Caco-2 (cell line): Measurements from ENCODE around the gene COL20A1. TPM values are rescaled to one million over a fixed set of nuclear protein-coding genes. Genes with fewer than 3 reads are reported as not detected.

ENCODE experiments used
- BruUV-seq: library from RNA; stranded (reverse); fragments of 400-500 nt; replicated peaks from 2 replicates; lab custom pipeline; 2021; lab: Mats Ljungman, UMichigan
- CTCF ChIA-PET: fragments of 300-600 bp; sonication (Branson Sonifier 250); formaldehyde crosslinking; loops from one replicate; lab custom pipeline; 2022; ENCODE audit warnings: antibody characterized with exemption; lab: Charles Lee
- POLR2A ChIA-PET: fragments of 300-600 bp; sonication (Branson Sonifier 250); formaldehyde crosslinking; loops from one replicate; lab custom pipeline; 2022; ENCODE audit warnings: antibody characterized with exemption; lab: Charles Lee
- DNase-seq, 2 experiments: peaks; one replicate each; pipeline versions ENCODE4 v3.0.0 to v3.0.0-alpha.2; 2020 to 2022
- H3K27me3 ChIP-seq: replicated peaks from 2 replicates; pipeline ENCODE4 v1.6.0; 2011; ENCODE audit warnings: low read length; ENCODE audit not compliant: control insufficient read depth, insufficient read depth
- H3K36me3 ChIP-seq: 2 replicates; pipeline ENCODE4 v1.5.1; 2011; ENCODE audit warnings: low read length; ENCODE audit not compliant: control insufficient read depth, insufficient read depth
- H3K4me1 ChIP-seq: fragments of 250-450 bp; sonication (Bioruptor Pico); 2 replicates; pipeline ENCODE4 v1.5.1; 2020; ENCODE audit warnings: mild to moderate bottlenecking
- H3K4me3 ChIP-seq: 2 replicates; pipeline ENCODE4 v1.5.1; 2011; ENCODE audit warnings: low read depth, mild to moderate bottlenecking, control low read depth, low read length
- H3K9me3 ChIP-seq: fragments of 250-450 bp; sonication (Bioruptor Pico); 2 replicates; pipeline ENCODE4 v1.5.1; 2020; ENCODE audit warnings: mild to moderate bottlenecking, moderate library complexity
- H3K27ac Mint-ChIP-seq: one replicate; pipeline ENCODE4 v1.8.0; 2022; ENCODE audit warnings: mixed read lengths; ENCODE audit not compliant: unreplicated experiment
- H3K27me3 Mint-ChIP-seq: one replicate; pipeline ENCODE4 v1.8.0; 2022; ENCODE audit warnings: mixed read lengths; ENCODE audit not compliant: insufficient read depth, unreplicated experiment
- H3K36me3 Mint-ChIP-seq: one replicate; pipeline ENCODE4 v1.8.0; 2022; ENCODE audit warnings: mild to moderate bottlenecking, mixed read lengths; ENCODE audit not compliant: insufficient read depth, unreplicated experiment
- H3K4me1 Mint-ChIP-seq: one replicate; pipeline ENCODE4 v1.8.0; 2022; ENCODE audit warnings: low read depth, mixed read lengths; ENCODE audit not compliant: unreplicated experiment
- H3K4me3 Mint-ChIP-seq: one replicate; pipeline ENCODE4 v1.8.0; 2022; ENCODE audit warnings: mild to moderate bottlenecking, moderate library complexity, mixed read lengths; ENCODE audit not compliant: unreplicated experiment
- H3K9me3 Mint-ChIP-seq: one replicate; pipeline ENCODE4 v1.8.0; 2022; ENCODE audit warnings: mixed read lengths; ENCODE audit not compliant: unreplicated experiment
- intact Hi-C: fragments of 100-400 bp; cut with micrococcal nuclease; formaldehyde crosslinking; loops from one replicate; pipeline ENCODE4 v1.10.0; 2022; ENCODE audit not compliant: unreplicated experiment
- total RNA-seq: library from RNA; stranded (reverse); gene quantifications from 2 replicates; pipeline ENCODE4 v1.2.3, GENCODE V29; 2022
- TF ChIP-seq, protein P1 (sequence below), 2 experiments: fragments of 200-600 bp in 1 of 2; IDR thresholded peaks; 1 replicate in 1 of 2; 2 replicates in 1 of 2; pipeline versions ENCODE4 v1.5.1 to v1.8.0; 2011 to 2022; ENCODE audit warnings: antibody characterized with exemption in 1 of 2, control low read depth in 1 of 2, inconsistent platforms in 1 of 2, low read depth in 1 of 2, low read length in 1 of 2, mild to moderate bottlenecking in 1 of 2, moderate library complexity in 1 of 2; ENCODE audit not compliant: insufficient read depth in 1 of 2, severe bottlenecking in 1 of 2, unreplicated experiment in 1 of 2

The COL20A1 gene
- total RNA-seq, 1 experiment from 2014 or later = 0.27 TPM

DNA sequence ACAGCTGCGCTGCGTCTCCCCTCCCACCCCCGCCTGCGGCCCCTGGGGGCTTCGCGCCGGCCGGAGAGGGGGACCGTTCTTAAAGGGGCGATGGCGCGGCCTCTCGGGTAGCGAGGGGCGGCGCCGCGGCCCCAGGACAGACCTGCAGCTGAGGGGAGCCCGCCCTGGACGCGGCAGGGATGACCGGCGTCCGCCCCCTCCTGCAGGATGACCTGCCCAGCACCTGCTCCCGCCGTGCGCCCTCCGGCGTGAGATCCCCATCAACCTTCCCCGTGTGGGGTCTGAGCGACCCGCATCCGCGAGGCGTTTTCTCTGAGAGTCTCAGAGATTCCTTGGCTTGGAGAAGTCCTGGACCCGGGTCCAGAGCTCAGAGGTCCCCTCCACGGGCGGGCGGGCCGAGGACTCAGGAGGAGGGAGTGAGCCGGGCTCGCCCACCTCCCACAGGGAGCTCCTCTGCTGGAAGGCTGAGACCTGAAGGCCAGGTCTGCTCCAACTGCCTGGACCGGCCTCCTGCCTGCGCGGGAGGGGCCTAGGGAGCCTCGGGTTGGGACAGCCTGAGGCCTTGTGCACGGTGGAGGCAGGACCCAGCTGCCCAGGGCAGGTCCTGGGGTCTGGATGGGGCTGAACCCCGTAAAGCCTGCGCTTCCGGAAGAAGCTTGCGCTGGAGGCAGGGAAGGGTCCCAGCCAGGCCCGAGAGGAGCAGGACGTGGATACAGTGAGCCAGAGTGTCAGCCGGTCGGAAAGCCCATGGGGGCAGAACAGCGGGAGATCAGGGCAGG lies 38.2 kb upstream of the COL20A1 start:
- no peaks in the 10 kb centered on the region for H3K36me3 ChIP-seq
- no peaks in the 10 kb centered on the region for H3K9me3 ChIP-seq
- peaks cover 46% of the 10 kb centered on the region for H3K4me1 Mint-ChIP-seq
- H3K27me3 ChIP-seq = no peaks in the 10 kb centered on the region
- peak overlapping the region; percentile 4; the same call in 1 of the 2 replicates for H3K4me3 ChIP-seq
- no peaks in the 10 kb centered on the region for H3K9me3 Mint-ChIP-seq
- TF ChIP-seq, protein P1, sequence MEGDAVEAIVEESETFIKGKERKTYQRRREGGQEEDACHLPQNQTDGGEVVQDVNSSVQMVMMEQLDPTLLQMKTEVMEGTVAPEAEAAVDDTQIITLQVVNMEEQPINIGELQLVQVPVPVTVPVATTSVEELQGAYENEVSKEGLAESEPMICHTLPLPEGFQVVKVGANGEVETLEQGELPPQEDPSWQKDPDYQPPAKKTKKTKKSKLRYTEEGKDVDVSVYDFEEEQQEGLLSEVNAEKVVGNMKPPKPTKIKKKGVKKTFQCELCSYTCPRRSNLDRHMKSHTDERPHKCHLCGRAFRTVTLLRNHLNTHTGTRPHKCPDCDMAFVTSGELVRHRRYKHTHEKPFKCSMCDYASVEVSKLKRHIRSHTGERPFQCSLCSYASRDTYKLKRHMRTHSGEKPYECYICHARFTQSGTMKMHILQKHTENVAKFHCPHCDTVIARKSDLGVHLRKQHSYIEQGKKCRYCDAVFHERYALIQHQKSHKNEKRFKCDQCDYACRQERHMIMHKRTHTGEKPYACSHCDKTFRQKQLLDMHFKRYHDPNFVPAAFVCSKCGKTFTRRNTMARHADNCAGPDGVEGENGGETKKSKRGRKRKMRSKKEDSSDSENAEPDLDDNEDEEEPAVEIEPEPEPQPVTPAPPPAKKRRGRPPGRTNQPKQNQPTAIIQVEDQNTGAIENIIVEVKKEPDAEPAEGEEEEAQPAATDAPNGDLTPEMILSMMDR (IDR thresholded peaks at IDR 0.05; ENCODE audit: insufficient read depth in 1 of 2, low read depth in 1 of 2, low read length in 1 of 2, severe bottlenecking in 1 of 2, unreplicated experiment in 1 of 2) = no peak
- intact Hi-C loops = no loop called here
- peak overlapping the region; percentile 59 for H3K4me3 Mint-ChIP-seq
- no peaks in the 10 kb centered on the region for H3K27me3 Mint-ChIP-seq
- no TSS peak for BruUV-seq
- DNase-seq = peak in 1 of 2 experiments; percentile 58
- H3K27ac Mint-ChIP-seq = peak overlapping the region; percentile 20
- CTCF ChIA-PET = interaction anchor here (0.6 to 1.7 kb wide), 7 partner anchors 9 to 116 kb away, joined by 3 to 22 read pairs (median 6); no protein-coding TSS in a partner anchor
- H3K36me3 Mint-ChIP-seq = peaks cover 9% of the 10 kb centered on the region
- POLR2A ChIA-PET = interaction anchor here (0.5 to 0.7 kb wide), 2 partner anchors 17 to 33 kb away, joined by 6 to 10 read pairs; no protein-coding TSS in a partner anchor
- peaks cover 56% of the 10 kb centered on the region for H3K4me1 ChIP-seq

DNA sequence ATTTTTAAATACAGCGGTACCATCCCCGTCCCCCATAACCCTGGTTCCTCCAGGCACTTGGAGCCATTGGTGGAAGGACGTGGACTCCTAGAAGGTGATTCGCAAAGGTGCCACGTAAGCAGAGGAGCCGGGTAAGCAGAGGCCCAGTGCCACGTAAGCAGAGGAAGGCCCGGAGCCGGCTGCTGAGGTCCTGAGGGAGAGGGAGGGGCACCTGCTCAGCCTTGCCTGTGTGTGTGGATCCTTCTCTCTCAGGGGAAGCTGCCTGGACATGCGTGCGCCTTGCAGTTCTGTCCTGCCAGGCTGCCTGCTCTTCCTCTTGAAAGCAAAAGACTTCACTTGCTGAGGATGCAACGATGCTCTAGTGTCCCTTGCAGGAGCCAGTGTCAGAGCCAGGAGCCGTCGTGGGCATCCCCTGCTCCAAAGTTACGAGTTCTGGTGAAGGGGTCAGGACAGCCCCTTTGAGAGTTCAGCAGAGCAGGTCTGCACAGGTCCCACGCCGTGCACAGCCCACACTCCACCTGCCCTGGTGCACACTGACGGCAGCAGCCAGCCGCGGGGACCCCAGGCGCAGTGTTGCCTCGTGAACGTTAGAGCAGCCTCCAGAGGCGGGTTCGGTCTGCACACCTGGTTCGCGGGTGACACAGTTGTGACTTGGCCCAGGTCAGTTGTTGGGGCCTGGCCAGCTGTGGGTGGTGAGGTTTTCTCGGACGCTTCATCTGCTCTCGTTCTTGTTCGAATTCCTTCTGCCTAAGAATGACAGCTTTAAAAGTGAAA lies 36.9 kb upstream of the COL20A1 start:
- ChIA-PET CTCF (interaction anchor here (1.3 to 1.7 kb wide), 3 partner anchors 13 to 33 kb away, joined by 3 to 22 read pairs (median 6); no protein-coding TSS in a partner anchor), POLR2A (no interaction called here)
- Mint-ChIP-seq H3K9me3 (no peaks in the 10 kb centered on the region), H3K4me3 (no peak overlapping the region), H3K36me3 (peaks cover 4% of the 10 kb centered on the region), H3K27me3 (no peaks in the 10 kb centered on the region), H3K27ac (peak overlapping the region; percentile 20), H3K4me1 (peaks cover 39% of the 10 kb centered on the region)
- TF ChIP-seq, protein P1 (IDR thresholded peaks at IDR 0.05; ENCODE audit: insufficient read depth in 1 of 2, low read depth in 1 of 2, low read length in 1 of 2, severe bottlenecking in 1 of 2, unreplicated experiment in 1 of 2) = no peak
- Histone ChIP-seq H3K9me3 (no peaks in the 10 kb centered on the region), H3K4me3 (no peak overlapping the region), H3K4me1 (peaks cover 62% of the 10 kb centered on the region), H3K27me3 (no peaks in the 10 kb centered on the region), H3K36me3 (no peaks in the 10 kb centered on the region)
- DNase-seq = no peak
- intact Hi-C loops = no loop called here
- no TSS peak for BruUV-seq

DNA sequence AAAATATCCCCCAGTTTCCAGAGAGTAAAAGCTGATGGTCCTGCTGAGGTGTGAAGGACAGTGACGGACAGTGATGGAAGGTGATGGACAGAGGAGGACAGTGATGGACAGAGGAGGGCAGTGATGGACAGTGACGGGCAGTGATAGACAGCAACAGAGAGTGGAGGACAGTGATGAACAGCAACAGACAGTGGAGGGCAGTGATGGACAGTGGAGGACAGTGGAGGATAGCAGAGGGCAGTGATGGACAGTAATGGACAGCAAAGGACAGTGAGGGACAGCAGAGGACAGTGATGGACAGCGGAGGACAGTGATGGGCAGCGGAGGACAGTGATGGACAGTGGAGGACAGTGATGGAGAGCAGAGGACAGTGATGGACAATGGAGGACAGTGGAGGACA lies 36.0 kb upstream of the COL20A1 start:
- DNase-seq = no peak
- intact Hi-C loops = no loop called here
- Mint-ChIP-seq H3K4me1 (peaks cover 46% of the 10 kb centered on the region), H3K27me3 (no peaks in the 10 kb centered on the region), H3K36me3 (no peaks in the 10 kb centered on the region), H3K4me3 (no peak overlapping the region), H3K9me3 (no peaks in the 10 kb centered on the region), H3K27ac (no peak overlapping the region)
- no peak overlapping the region for H3K4me3 ChIP-seq
- POLR2A ChIA-PET = no interaction called here
- no TSS peak for BruUV-seq
- H3K27me3 ChIP-seq = no peaks in the 10 kb centered on the region
- TF ChIP-seq, protein P1 (IDR thresholded peaks at IDR 0.05; ENCODE audit: insufficient read depth in 1 of 2, low read depth in 1 of 2, low read length in 1 of 2, severe bottlenecking in 1 of 2, unreplicated experiment in 1 of 2) = no peak
- no peaks in the 10 kb centered on the region for H3K9me3 ChIP-seq
- H3K36me3 ChIP-seq = no peaks in the 10 kb centered on the region
- H3K4me1 ChIP-seq = peaks cover 70% of the 10 kb centered on the region
- CTCF ChIA-PET = no interaction called here
